ENCODE results near the gene MICAL3. TPM values are rescaled to one million over a fixed set of nuclear protein-coding genes. Genes with fewer than 3 reads are reported as not detected.

MICAL3 gene
- total and polyA plus RNA-seq, 2 of the 8 experiments (the other 6 are each of a cell fraction or from before 2014, with no cell fraction given), result 8.3 to 41.8 TPM

- no peak overlapping the region for H3K18ac ChIP-seq (ENCODE audit: extremely low read depth, low read length)
- H4K20me1 ChIP-seq (replicated peaks in 1 of 2; ENCODE audit: control insufficient read depth in 1 of 2, insufficient read depth in 2 of 2, low read length in 2 of 2), result no peaks in the 10 kb centered on the region
- POLR2A ChIA-PET (ENCODE audit: partially characterized antibody), result interaction anchor here (0.7 to 1.0 kb wide), 2 partner anchors 16 to 42 kb away, joined by 3 read pairs; no protein-coding TSS in a partner anchor
- H3K27me3 ChIP-seq (replicated peaks in 1 of 4; ENCODE audit: control insufficient read depth in 3 of 4, extremely low read depth in 1 of 4, insufficient read depth in 3 of 4, low read length in 3 of 4), result no peaks in the 10 kb centered on the region
- no peaks in the 10 kb centered on the region for H3K9me3 ChIP-seq (ENCODE audit: insufficient read depth in 2 of 2, low read depth in 1 of 2, low read length in 1 of 2)
- H3K79me2 ChIP-seq (ENCODE audit: control insufficient read depth in 1 of 2, insufficient read depth in 2 of 2, low read length in 2 of 2), result no peaks in the 10 kb centered on the region
- H3K79me1 ChIP-seq (ENCODE audit: low read depth, low read length), result no peaks in the 10 kb centered on the region
- no peak overlapping the region for H4K8ac ChIP-seq (ENCODE audit: extremely low read depth, insufficient read depth, low read length)
- peak overlapping the region; percentile 58 for H4K91ac ChIP-seq (replicated peaks; ENCODE audit: insufficient read length, low read length)
- no peak overlapping the region for H3K4me2 ChIP-seq (ENCODE audit: insufficient read depth in 1 of 2, low read depth in 2 of 2, low read length in 2 of 2)
- no peak overlapping the region for H4K5ac ChIP-seq (ENCODE audit: insufficient read length, low read depth, low read length)
- no peaks in the 10 kb centered on the region for H3K36me3 ChIP-seq (ENCODE audit: control insufficient read depth in 2 of 4, insufficient read depth in 4 of 4, low read length in 3 of 4)
- H3K14ac ChIP-seq (ENCODE audit: insufficient read length), result no peak overlapping the region
- H3K4me1 ChIP-seq (replicated peaks in 1 of 4; ENCODE audit: control insufficient read depth in 3 of 4, insufficient read depth in 4 of 4, low read length in 3 of 4), result peaks cover 0 to 13% (median 9%) of the 10 kb centered on the region in 4 experiments; a peak in 4 of 7 replicates
- H2AFZ ChIP-seq (ENCODE audit: low read length), result no peak overlapping the region
- no peak overlapping the region for H3K27ac ChIP-seq (ENCODE audit: low read depth, low read length)
- H2AK5ac ChIP-seq (ENCODE audit: low read depth, low read length), result 0 out of 2 replicates have a peak overlapping the region, but pooled peaks have one; percentile 13
- no peak overlapping the region for H3K9ac ChIP-seq (replicated peaks in 1 of 4; ENCODE audit: extremely low read depth in 1 of 4, low read depth in 3 of 4, low read length in 3 of 4)
- no peak overlapping the region for H2BK120ac ChIP-seq (replicated peaks; ENCODE audit: low read depth, low read length)
- CTCF ChIA-PET (ENCODE audit: partially characterized antibody), result interaction anchor here (0.6 to 6.5 kb wide), 13 partner anchors 9 to 297 kb away, joined by 3 to 52 read pairs (median 5); no protein-coding TSS in a partner anchor
- FAIRE-seq, result no peak
- no peak for DNase-seq (ENCODE audit: low read depth in 1 of 2, low spot score in 2 of 2)
- no peak overlapping the region for H3K56ac ChIP-seq (replicated peaks; ENCODE audit: insufficient read length, low read depth, low read length)
- H2BK15ac ChIP-seq (ENCODE audit: low read length), result peak overlapping the region; percentile 92; the same call in 1 of the 2 replicates
- no peak overlapping the region for H3K23ac ChIP-seq (ENCODE audit: insufficient read length)
- H3K23me2 ChIP-seq (ENCODE audit: low read depth, low read length), result peaks cover 2% of the 10 kb centered on the region; the same call in 1 of the 2 replicates
- 89% methylated on average over 24 of the region's 27 CpGs; no CpG with 5 or more reads in 1 of the 2 experiments for whole genome bisulfite sequencing, 2 experiments (ENCODE audit: extremely low coverage in 1 of 2, insufficient coverage in 1 of 2, insufficient read length in 1 of 2, insufficient replicate concordance in 2 of 2, low coverage in 1 of 2, low lambda C conversion rate in 2 of 2, missing lambda C conversion rate in 1 of 2)
- H2BK12ac ChIP-seq (ENCODE audit: low read depth, low read length), result 0 out of 2 replicates have a peak overlapping the region, but pooled peaks have one; percentile 39
- no peak overlapping the region for H3K4me3 ChIP-seq (ENCODE audit: extremely low read depth in 1 of 4, insufficient read depth in 2 of 4, low read depth in 3 of 4, low read length in 4 of 4)
- H3K4ac ChIP-seq (replicated peaks; ENCODE audit: insufficient read length, low read depth, low read length), result no peak overlapping the region
- no peak overlapping the region; the same call in 1 of the 2 replicates for H2BK20ac ChIP-seq (ENCODE audit: low read length)
- no peak overlapping the region for H2BK5ac ChIP-seq (ENCODE audit: low read depth, low read length)
- TF ChIP-seq, protein P1, sequence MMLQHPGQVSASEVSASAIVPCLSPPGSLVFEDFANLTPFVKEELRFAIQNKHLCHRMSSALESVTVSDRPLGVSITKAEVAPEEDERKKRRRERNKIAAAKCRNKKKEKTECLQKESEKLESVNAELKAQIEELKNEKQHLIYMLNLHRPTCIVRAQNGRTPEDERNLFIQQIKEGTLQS (IDR thresholded peaks at IDR 0.05; ENCODE audit: insufficient read depth, low read depth, low read length), result no peak
- TF ChIP-seq SUZ12 (IDR thresholded peaks at IDR 0.05; ENCODE audit: low read length) (no peak), POLR2AphosphoS5 (IDR thresholded peaks at IDR 0.05; ENCODE audit: low read depth, low read length) (no peak)
Measured at GRCh38 chr22:17779286-17780115, 244.9 kb downstream of the MICAL3 start.
